HG02623 (cell line): Measurements from ENCODE around the gene CLEC4C.

Source experiments
- ATAC-seq: cut with Tn5 transposase; IDR thresholded peaks from one replicate; pipeline ENCODE4 v1.9.1; 2021; ENCODE audit warnings: moderate library complexity; ENCODE audit not compliant: unreplicated experiment

CLEC4C gene

DNA sequence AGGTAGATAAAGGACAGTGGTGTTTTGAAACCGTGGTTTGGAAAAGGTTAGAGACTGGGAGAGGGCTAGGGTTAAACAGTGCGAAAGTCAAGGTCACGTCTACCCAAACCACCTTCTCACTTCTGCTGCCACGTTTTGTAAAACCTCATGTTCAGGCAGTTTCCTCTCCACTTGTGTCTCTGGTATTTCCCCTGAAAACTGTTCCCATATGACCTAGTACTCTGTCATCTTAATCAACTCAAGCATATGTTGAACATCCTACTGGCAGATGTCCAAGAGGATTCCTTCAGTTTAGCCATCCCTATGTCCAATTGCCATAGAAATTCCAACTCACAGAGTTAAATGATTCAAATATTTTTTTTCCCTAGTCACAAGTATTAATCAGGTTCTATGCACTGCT lies 17.4 kb downstream of the CLEC4C start:
- ATAC-seq: no peak

DNA sequence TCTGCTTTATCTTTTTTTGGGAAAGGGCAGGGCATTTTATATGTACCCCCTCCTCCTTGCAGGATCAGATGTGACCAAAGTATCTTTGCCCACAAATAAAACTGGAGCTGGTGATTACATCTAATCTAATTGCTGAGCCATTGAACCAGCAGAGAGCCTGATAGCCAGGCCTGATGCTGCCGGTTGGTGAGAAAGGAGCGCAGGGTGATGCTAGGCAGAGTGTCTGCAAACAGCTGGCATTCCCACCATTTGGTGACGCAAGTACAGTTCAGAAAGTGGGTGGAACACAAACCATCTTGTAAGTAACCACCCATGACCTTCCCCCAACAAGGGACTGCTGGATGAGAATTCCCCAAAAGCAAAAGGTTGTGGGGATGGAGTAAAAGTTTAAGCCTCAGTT lies 23.2 kb downstream of the CLEC4C start:
- no peak for ATAC-seq

DNA sequence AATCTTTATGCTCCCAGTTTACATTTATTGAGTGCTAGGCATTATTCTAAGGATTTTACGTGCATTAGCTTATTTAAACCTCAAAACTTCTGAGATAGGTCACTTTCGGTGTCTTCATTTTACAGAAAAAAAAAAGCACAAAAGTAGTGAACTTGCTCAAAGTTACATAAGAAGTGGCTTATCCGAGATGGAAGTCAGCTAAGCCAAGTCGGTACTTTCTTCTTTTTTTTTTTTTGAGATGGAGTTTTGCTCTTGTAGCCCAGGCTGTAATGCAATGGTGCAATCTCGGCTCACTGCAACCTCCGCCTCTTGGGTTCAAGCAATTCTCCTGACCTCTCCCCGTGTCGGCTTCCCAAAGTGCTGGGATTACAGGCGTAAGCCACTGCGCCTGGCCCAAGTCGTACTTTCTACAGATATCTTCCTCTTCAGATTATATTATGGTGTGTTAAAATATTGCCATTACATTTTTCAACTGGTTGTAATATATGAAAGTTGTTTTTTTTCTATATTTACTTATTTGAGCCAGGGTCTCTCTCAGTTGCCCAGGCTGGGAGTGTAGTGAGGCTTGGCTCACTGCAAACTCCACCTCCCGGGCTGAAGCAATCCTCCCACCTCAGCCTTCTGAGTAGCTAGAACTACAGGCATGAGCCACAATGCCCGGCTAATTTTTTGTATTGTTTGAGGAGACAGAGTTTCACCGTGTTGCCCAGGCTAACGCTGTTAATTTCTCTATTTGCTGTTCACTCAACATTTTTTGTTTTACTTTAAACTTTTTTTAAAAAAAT lies 27.0 kb downstream of the CLEC4C start:
- ATAC-seq: no peak

GRCh38 chr12:7716381-7716780 lies 30.8 kb downstream of the CLEC4C start:
- no peak for ATAC-seq

- ATAC-seq: no peak
Observed at GRCh38 chr12:7712841-7713442, 34.2 kb downstream of the CLEC4C start.

GRCh38 chr12:7711133-7711532 lies 36.0 kb downstream of the CLEC4C start, which contains the start of gene DPPA3:
DPPA3 (plus strand) TSS chr12:7711433; CDS start chr12:7711571, 138 bp downstream.
- ATAC-seq: no peak

GRCh38 chr12:7709969-7710675 lies 37.1 kb downstream of the CLEC4C start:
- ATAC-seq: no peak

DNA sequence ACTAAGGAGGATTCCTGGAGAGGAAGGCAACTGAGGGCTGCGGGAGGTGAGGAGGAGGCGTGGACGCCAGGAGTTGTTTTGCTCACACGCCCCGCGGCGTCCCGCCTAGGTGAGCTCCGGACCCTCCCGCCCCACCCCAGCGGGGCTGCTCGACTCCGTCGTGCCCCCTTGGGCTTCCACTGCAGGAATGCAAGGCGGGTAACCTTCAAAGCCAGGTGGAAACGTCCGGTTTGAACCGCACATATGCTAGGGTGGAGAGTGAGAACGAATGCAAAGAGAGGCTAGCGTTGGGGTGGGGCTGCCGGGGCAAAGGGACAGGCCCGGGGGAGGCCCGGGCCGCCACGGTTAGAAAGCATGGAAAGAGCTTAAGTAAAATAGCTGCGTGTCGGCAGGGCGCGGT lies 41.3 kb downstream of the CLEC4C start:
- no peak for ATAC-seq

DNA sequence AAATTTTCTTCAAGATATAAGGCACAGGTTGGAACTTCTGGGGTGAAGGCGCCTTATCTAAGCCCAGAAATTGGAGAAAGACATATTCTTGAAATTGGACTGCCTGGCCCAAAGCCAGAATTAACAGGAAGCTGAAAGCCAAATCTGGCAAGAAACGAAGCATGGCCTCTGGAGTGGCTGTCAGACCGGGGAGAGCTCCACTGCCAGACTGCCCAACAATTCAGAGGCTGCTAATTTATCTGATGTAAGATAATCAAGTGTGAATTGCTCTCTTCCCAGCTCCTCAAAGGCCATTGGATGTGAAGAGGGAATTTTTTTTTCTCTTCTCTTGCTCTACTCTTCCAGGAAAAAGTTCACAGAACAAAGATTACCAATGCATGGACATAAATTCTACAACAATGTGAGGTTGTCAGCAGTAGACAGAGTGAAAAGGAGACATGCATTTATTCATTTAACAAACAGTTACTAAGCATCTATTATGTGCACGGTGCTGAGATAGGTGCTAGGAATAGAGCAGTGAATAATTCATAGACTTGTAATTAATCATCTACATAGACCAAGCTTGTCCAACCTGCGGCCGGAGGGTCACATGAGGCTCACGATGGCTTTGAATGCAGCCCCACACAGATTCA lies 51.5 kb downstream of the CLEC4C start, which contains the start of gene GDF3:
Gene GDF3 (minus strand): TSS at position 210 of the 632 bp plus-strand sequence. CDS start 47 bp downstream, at position 163.
- ATAC-seq: no peak

DNA sequence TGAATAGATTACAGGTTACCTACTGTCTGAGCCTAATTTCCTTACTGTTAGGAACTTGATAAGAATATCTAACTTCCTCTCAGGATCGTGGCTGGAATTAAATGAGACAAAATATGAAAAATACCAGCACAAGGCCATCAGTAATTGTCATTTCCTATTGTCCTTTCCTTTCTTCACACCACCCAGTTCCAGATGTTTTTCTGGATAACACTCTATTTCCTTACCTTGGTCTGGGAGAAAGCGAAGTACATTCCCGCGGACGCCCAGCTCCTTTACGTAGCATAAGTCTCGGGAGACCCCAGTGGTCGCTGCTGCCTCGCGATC lies 52.0 kb downstream of the CLEC4C start:
- no peak for ATAC-seq

DNA sequence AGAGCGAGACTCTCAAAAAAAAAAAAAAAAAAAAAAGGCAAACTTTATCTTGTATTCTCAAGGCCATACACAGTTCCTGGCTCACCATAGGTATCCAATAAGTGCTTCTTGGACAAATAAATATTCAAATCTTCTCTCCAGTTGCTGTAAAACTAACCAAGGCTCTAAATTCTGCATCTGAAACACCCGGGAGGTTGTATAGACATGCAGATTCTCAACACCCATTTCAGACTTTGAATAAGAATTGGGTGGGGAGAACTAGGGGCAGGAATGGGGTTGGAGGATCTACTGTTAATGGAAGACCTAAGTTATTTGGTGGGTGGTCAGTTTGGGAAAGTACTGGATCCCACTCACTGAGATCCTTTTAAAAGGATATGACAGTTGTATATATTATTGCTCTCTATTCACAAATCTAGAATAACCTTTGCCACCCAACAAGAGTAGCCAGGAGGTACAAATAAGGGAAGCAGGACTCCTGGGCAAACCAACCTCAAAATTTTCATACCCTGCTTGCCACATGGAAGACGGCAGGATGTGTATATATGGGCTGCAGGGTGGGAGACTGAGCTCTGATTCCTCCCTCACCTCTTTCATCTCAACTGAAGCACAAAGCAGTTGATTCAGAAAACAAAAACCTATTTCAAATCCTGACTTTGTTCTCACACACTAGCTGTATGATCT lies 52.5 kb downstream of the CLEC4C start:
- ATAC-seq: no peak

DNA sequence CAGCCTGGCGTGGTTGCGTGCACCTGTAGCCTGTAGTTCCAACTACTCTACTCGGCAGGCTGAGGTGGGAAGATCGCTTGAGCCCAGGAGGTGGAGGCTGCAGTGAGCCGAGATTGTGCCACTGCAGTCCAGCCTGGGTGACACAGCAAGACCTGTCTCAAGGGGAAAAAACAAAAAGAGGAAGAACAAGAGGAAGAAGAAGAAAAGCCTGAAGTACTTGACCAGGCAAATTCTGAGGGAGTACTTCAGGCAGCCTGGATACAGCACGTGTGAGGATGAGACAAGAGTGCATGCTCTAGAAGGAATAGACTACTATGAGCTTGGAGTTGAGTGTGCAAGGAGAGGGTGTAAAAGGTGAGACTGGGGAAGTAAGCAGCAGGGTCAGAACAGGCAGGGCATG lies 53.4 kb downstream of the CLEC4C start:
- no peak for ATAC-seq

DNA sequence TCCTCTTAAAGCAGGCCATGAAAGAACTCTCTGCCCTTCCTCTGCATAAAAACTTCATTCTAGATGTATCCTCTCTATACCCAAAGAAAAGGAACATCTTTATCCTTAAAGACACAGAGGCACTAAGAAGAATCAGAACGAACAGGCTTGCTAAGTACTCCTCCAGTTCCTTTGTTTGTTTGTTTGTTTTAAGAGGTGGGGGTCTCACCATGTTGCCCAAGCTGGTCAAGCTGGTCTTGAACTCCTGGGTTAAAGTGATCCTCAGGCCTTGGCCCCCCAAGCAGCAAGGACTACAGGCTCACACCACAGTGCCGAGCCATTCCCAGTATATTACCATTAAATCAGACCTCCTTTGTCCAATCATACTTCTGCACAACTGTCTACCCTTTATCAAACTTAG lies 65.6 kb downstream of the CLEC4C start:
- ATAC-seq: no peak
